HCT116 (cell line): ENCODE data around the gene EPB41L5.

Experiments
- CEBPB ChIP-seq: IDR thresholded peaks from 2 replicates; pipeline ENCODE4 v1.6.1; 2012; ENCODE audit warnings: low read depth
- CTCF ChIP-seq, 3 experiments: fragments of 200-600 bp in 1 of 3; sonication (generic) in 1 of 3; IDR thresholded peaks in 2 of 3; conservative IDR thresholded peaks in 1 of 3; 2 replicates each; pipeline ENCODE4 v1.5.1; 2012 to 2017; ENCODE audit warnings: low read depth in 2 of 3, low read length in 2 of 3, antibody characterized with exemption in 1 of 3, borderline replicate concordance in 1 of 3, control low read depth in 1 of 3, mild to moderate bottlenecking in 1 of 3, mixed read lengths in 1 of 3, mixed run types in 1 of 3, moderate library complexity in 1 of 3; ENCODE audit not compliant: insufficient read depth in 1 of 3
- ELF1 ChIP-seq: IDR thresholded peaks from 2 replicates; pipeline ENCODE4 v1.6.1; 2012; ENCODE audit warnings: low read depth, borderline replicate concordance
- POLR2A ChIP-seq: IDR thresholded peaks from 2 replicates; pipeline ENCODE4 v1.7.0; 2011; ENCODE audit warnings: borderline replicate concordance; ENCODE audit not compliant: insufficient read depth, insufficient read length; ENCODE audit errors: extremely low read depth
- POLR2AphosphoS5 ChIP-seq: IDR thresholded peaks from 2 replicates; pipeline ENCODE4 v1.6.1; 2011; ENCODE audit warnings: mild to moderate bottlenecking, low read depth, low read length, moderate library complexity
- SIN3A ChIP-seq: IDR thresholded peaks from 2 replicates; pipeline ENCODE4 v1.6.1; 2012; ENCODE audit warnings: low read depth
- SRF ChIP-seq: IDR thresholded peaks from 2 replicates; pipeline ENCODE4 v1.6.1; 2012; ENCODE audit warnings: low read depth
- TF ChIP-seq, protein P1 (sequence below): IDR thresholded peaks from 2 replicates; pipeline ENCODE4 v1.6.1; 2012
- TF ChIP-seq, protein P2 (sequence below): IDR thresholded peaks from 2 replicates; pipeline ENCODE4 v1.6.1; 2012; ENCODE audit warnings: low read depth

DNA sequence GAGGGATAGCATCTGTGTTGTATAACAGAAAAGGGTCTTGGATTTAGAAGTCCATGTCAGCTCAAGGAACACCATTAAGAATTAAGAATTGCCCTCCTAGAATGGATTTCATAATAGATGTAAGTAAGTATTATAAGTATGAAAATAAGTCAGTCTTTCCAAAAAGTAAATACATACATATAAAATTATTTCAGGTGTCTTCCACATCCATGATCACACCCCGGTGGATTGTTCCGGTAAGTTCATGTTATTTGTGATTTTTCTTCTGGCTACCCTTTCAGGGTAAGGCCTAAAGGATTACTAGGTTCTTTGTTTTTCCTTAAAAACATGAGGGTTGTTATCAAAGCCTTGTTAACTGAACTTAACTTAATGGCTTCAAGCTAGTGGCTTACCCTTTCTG is 154.4 kb downstream of the EPB41L5 start:
- TF ChIP-seq CTCF (IDR thresholded peaks at IDR 0.05 in 2 of 3, conservative IDR thresholded peaks at IDR 0.05 in 1 of 3; ENCODE audit: borderline replicate concordance in 1 of 3, insufficient read depth in 1 of 3, low read depth in 2 of 3, low read length in 2 of 3), result peak in 1 of 3 experiments; percentile 34; a peak in 2 of 6 replicates
- TF ChIP-seq, protein P1, sequence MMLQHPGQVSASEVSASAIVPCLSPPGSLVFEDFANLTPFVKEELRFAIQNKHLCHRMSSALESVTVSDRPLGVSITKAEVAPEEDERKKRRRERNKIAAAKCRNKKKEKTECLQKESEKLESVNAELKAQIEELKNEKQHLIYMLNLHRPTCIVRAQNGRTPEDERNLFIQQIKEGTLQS, result no peak
- no peak for TF ChIP-seq SRF
- no peak for TF ChIP-seq POLR2AphosphoS5
- TF ChIP-seq CEBPB, result no peak
- TF ChIP-seq, protein P2, sequence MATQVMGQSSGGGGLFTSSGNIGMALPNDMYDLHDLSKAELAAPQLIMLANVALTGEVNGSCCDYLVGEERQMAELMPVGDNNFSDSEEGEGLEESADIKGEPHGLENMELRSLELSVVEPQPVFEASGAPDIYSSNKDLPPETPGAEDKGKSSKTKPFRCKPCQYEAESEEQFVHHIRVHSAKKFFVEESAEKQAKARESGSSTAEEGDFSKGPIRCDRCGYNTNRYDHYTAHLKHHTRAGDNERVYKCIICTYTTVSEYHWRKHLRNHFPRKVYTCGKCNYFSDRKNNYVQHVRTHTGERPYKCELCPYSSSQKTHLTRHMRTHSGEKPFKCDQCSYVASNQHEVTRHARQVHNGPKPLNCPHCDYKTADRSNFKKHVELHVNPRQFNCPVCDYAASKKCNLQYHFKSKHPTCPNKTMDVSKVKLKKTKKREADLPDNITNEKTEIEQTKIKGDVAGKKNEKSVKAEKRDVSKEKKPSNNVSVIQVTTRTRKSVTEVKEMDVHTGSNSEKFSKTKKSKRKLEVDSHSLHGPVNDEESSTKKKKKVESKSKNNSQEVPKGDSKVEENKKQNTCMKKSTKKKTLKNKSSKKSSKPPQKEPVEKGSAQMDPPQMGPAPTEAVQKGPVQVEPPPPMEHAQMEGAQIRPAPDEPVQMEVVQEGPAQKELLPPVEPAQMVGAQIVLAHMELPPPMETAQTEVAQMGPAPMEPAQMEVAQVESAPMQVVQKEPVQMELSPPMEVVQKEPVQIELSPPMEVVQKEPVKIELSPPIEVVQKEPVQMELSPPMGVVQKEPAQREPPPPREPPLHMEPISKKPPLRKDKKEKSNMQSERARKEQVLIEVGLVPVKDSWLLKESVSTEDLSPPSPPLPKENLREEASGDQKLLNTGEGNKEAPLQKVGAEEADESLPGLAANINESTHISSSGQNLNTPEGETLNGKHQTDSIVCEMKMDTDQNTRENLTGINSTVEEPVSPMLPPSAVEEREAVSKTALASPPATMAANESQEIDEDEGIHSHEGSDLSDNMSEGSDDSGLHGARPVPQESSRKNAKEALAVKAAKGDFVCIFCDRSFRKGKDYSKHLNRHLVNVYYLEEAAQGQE, result no peak
- TF ChIP-seq POLR2A, result no peak
- no peak for TF ChIP-seq ELF1
- TF ChIP-seq SIN3A, result no peak
